Panc1 (cell line): ENCODE data around the gene CSHL1.
"Not testable (repeated sequence)": the region's sequence is repeated elsewhere in the genome, so short reads cannot be mapped to it uniquely, and the experiment has no call there.

Source experiments
- CTCF ChIP-seq: fragments of 450-650 bp; IDR thresholded peaks from 2 replicates; pipeline ENCODE4 v1.5.1; 2017; ENCODE audit warnings: mild to moderate bottlenecking
- POLR2AphosphoS5 ChIP-seq: IDR thresholded peaks from 2 replicates; pipeline ENCODE4 v1.6.1; 2012; ENCODE audit warnings: mild to moderate bottlenecking, low read depth, low read length, moderate library complexity
- REST ChIP-seq, 2 experiments: IDR thresholded peaks; 2 replicates each; pipeline ENCODE4 v1.6.1; 2011 to 2012; ENCODE audit warnings: low read depth in 2 of 2, control low read depth in 1 of 2, low read length in 1 of 2, mild to moderate bottlenecking in 1 of 2, moderate library complexity in 1 of 2; ENCODE audit not compliant: insufficient read depth in 1 of 2
- SIN3A ChIP-seq: IDR thresholded peaks from 2 replicates; pipeline ENCODE4 v1.6.1; 2012; ENCODE audit warnings: low read depth, mild to moderate bottlenecking, low read length, moderate library complexity, borderline replicate concordance; ENCODE audit not compliant: insufficient read depth
- TCF7L2 ChIP-seq: IDR thresholded peaks from 2 replicates; pipeline ENCODE4 v1.6.1; 2011; ENCODE audit warnings: mild to moderate bottlenecking, low read depth, low read length, inconsistent platforms

GRCh38 chr17:63894021-63894420, 17.0 kb downstream of the CSHL1 start:
- not testable (repeated sequence) for TF ChIP-seq CTCF; REST (IDR thresholded peaks at IDR 0.05; ENCODE audit: insufficient read depth in 1 of 2, low read depth in 2 of 2, low read length in 1 of 2); POLR2AphosphoS5; SIN3A; TCF7L2
